GM20000 (cell line): ENCODE data around the gene ASH1L.

ENCODE experiments used
- DNase-seq: peaks from one replicate; pipeline ENCODE4 v3.0.0; 2012; ENCODE audit warnings: low spot score
- TF ChIP-seq, protein P1 (sequence below): IDR thresholded peaks from 2 replicates; pipeline ENCODE4 v1.5.1; 2012; ENCODE audit warnings: mild to moderate bottlenecking, control low read depth; ENCODE audit errors: extremely low read depth, missing control alignments

The ASH1L gene

GRCh38 chr1:155324037-155324716, 238.4 kb downstream of the ASH1L start:
- DNase-seq, result peak; percentile 96

DNA sequence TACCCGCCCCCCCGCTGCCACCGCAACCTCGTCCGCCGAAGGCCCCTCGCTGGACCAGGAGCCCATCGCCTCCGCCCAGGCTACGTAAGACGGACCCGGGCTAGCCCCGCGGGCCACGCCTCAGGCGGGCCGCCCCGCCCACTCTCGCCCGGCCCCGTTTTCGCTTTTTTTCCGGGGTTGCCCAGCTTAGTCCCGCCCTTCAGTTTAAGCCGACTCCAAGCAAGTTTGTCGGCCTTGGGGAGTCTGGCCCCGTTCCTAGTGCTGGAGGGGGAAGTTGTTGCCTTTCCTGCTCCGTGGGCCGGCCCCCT, 238.9 kb downstream of the ASH1L start:
- TF ChIP-seq, protein P1, sequence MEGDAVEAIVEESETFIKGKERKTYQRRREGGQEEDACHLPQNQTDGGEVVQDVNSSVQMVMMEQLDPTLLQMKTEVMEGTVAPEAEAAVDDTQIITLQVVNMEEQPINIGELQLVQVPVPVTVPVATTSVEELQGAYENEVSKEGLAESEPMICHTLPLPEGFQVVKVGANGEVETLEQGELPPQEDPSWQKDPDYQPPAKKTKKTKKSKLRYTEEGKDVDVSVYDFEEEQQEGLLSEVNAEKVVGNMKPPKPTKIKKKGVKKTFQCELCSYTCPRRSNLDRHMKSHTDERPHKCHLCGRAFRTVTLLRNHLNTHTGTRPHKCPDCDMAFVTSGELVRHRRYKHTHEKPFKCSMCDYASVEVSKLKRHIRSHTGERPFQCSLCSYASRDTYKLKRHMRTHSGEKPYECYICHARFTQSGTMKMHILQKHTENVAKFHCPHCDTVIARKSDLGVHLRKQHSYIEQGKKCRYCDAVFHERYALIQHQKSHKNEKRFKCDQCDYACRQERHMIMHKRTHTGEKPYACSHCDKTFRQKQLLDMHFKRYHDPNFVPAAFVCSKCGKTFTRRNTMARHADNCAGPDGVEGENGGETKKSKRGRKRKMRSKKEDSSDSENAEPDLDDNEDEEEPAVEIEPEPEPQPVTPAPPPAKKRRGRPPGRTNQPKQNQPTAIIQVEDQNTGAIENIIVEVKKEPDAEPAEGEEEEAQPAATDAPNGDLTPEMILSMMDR, result no peak
- DNase-seq, result peak; percentile 94

More at GRCh38 chr1:155324037-155324716, 238.4 kb downstream of the ASH1L start:
- TF ChIP-seq, protein P1, result no peak

DNA sequence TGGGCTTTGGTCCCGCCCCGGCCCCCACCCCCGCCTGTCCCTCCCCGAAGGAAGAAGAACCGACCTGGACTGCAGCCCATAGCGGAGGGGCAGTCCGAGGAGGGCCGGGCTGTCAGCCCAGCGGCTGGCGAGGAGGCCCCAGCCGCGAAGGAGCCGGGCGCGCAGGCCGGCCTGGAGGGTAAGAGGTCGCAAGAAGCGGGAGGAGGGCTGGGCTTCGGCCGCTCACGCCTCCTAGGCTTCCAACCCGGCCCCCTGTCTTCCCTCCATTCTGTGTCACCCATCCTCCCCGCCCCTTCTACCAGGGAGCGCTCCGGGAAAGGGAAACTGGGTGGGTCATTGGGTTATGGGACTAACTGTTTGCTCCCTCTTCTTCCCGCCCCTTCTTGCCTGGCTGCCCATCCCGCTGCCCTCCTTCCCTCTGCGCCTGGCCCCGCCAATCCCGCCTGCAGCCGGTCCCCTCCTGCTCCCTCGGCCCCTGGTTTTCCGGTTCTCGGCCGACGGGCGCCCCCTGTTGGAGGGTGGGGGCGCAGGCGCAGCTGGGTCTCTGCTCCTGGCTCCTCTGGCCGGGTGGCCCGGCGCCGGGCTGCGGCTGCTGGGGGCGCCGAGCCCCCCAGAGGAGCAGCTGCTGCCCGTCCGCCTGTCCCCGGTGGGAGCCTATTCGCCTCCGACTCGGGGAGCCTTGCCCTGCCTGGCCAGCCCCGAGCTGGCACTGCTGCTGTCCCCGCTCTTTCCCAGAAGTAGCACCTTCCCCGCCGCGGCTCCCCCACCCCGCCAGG, 239.5 kb downstream of the ASH1L start:
- DNase-seq, result peak; percentile 92
- TF ChIP-seq, protein P1, result peak; percentile 90

DNA sequence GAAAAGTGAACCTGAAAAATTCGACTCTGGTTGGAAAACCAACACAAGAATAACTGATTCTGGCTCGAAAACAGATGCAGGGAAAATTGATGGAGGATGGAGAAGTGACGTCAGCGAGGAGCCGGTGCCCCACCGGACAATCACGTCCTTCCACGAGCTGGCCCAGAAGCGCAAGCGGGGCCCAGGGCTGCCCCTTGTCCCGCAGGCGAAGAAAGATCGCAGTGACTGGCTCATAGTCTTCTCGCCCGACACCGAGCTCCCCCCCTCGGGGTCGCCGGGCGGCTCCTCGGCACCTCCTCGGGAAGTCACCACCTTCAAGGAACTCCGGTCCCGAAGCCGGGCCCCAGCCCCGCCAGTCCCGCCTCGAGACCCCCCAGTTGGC, 240.0 kb downstream of the ASH1L start:
- no peak for DNase-seq
- TF ChIP-seq, protein P1, result no peak

DNA sequence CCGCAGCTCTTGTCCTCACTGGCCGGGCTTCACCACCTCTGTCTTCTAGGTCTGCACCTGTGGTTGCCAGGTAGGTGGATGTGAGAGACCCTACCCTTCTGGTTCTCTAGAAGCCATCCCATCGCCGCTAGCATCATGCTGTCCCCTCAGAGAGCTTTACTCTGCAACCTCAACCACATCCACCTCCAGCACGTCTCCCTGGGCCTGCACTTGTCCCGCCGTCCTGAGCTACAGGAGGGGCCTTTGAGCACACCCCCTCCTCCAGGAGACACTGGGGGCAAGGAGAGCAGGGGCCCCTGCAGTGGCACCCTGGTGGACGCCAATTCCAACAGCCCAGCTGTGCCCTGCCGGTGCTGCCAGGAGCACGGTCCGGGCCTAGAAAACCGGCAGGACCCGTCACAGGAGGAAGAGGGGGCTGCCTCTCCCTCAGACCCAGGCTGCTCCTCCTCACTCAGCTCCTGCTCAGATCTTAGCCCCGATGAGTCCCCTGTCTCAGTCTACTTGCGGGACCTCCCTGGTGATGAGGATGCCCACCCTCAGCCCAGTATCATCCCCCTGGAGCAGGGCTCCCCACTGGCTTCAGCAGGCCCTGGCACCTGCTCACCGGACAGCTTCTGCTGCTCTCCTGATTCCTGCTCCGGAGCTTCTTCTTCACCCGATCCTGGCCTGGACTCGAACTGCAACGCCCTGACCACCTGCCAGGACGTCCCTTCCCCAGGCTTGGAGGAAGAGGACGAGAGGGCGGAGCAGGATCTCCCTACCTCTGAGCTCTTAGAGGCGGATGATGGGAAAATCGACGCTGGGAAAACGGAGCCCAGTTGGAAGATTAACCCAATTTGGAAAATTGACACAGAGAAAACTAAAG, 240.7 kb downstream of the ASH1L start:
- DNase-seq, result no peak
- TF ChIP-seq, protein P1, result no peak

DNA sequence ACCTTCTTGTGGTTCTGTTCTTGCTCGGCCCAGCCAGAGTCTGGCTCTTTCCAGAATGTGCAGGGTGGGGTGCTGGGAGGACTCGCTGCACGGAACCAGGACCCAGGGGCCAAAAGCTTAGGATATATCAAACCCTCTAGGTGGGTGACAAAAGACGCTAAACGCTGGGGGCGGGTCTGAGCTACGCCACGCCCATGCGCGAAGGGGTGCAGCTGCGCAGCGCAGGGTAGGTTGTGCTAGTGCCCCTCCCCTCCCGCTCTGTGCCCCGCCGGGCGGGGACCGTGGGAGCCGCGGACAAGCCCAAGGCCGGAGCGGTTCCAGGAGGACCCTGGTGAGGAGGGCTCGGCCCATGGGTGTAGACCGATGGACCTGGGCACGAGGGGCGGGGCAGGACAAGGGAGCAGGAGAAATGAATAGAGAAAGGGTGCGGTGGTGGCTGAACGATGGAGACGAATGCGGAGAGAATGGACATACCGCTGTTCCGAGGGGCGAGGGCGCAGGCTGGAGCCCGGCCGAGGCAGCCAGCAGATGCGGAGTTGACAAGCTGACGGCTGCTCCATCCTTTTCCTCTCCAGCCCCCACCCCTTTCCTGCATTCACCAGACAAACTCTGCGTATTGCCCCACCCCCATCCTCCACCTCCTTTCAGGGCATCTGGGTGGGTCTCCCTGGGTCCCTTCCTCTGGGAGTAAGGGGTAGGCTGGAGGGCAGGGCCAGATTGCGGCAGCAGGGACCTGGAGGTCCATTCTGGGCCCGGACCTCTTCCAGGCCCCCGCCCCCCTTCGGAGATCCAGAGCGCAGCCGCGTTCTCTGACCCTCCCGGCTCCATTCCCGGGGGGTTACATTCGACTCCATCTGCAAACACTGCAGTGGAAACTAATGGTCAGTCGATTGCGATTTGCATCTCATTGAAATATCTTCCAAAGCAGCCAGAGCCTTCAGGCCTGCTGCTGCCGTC, 241.7 kb downstream of the ASH1L start, which contains the start of gene RUSC1:
RUSC1 (plus strand) TSS at position 234 of the 957 bp plus-strand sequence. CDS start 880 bp downstream, outside the sequence.
- TF ChIP-seq, protein P1, result no peak
- DNase-seq, result peak; percentile 81
